Occipital lobe (tissue), 3 donors: ENCODE results near the gene ZNF837. TPM values are rescaled to one million over a fixed set of nuclear protein-coding genes. Genes with fewer than 3 reads are reported as not detected.

Experiments
- DNase-seq: peaks from one replicate; lab custom pipeline; 2025; lab: John Stamatoyannopoulos, UW
- small RNA-seq: library from RNA; depleted of rRNA; stranded (forward); fragments of <200 nt; gene quantifications from one replicate; pipeline ENCODE3, GENCODE V24; 2014
- total RNA-seq: library from RNA; depleted of rRNA; stranded (reverse); fragments of >200 nt; gene quantifications from one replicate; pipeline ENCODE4 v1.2.3, GENCODE V29; 2014

The ZNF837 gene
- total RNA-seq, 1 donor from 2014 or later: 0.94 TPM

DNA sequence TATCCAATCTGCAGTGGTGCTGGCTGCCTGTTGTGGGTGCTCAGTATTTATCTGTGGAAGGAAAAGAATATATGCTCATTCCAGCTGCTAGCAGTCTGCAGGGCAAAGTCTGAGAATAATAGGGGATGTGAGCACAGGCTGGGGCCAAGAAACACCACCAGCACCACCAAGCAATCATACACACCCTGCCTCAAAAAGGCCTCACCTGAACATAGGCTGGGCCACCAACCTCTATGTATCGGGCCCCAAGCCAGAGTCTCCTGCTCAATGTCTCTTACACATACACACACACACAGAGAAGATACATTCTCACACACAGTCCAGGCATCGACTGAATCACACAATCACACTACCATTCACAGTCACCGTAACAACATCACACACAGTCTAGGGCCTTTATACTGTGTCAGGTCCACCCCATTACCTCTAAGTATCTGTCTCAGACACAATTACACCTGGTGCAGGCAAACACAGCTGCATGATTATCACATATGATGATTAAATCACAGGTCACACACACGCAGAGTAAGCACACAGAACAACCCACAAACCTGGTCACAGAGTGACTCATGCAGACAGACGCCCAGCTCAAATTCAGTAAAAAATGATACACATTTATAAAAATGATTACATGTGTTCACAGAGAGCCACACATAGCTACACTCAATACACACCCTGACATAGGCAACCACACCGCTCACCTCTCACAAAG, 55.4 kb downstream of the ZNF837 start:
- DNase-seq: no peak

GRCh38 chr19:58319241-58319640, 61.6 kb downstream of the ZNF837 start:
- no peak for DNase-seq

DNA sequence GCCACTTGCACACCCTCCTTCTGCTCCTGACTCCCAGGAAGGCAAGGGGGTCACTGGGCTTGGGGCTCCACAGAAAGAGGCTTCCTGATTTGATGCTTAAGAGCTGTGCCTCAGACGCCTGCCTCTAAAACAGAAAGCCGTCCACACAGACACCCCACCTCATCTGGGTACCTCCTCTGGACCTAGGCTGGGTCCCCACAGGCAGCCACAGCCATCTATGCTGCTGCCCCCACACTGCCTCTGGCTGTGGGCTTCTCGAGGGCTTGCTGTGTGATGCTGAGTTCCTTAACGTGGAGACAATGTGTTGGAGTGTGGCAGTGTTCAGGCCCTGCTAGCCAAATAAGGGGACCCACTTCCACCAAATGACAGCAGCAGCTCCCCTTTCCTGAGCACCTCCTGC, 62.5 kb downstream of the ZNF837 start:
- no peak for DNase-seq

Small RNA genes within 50 kb of the gene (small RNA-seq; reads per million reads assigned to genes)
- gene MIR4754 (not detected), gene MIR6806 (0.26 reads per million), gene RNA5SP473 (not detected)

Other genes starting within 250 kb of the ZNF837 start
- gene ZNF329, start 230.2 kb downstream of the ZNF837 start, total RNA-seq: 28.4 TPM
- 25.1 TPM for gene ZNF274, start 198.0 kb downstream of the ZNF837 start, total RNA-seq
- 63.8 TPM for gene ZNF544, start 152.1 kb downstream of the ZNF837 start, total RNA-seq
- gene ZNF8, start 102.1 kb downstream of the ZNF837 start, total RNA-seq: 17.2 TPM
- gene ERVK3-1, start 75.7 kb downstream of the ZNF837 start, total RNA-seq: 20.6 TPM
- gene ZSCAN22, start 54.0 kb downstream of the ZNF837 start, total RNA-seq: 3.0 TPM
- 0.94 TPM for gene A1BG, start 27.5 kb downstream of the ZNF837 start, total RNA-seq
- 5.9 TPM for gene ZNF497, start 18.3 kb downstream of the ZNF837 start, total RNA-seq
- 1,568 TPM for gene RPS5, start 6.2 kb upstream of the ZNF837 start, total RNA-seq
- not detected for gene RNF225, start 14.6 kb upstream of the ZNF837 start, total RNA-seq
- 14.3 TPM for gene ZNF584, start 27.6 kb upstream of the ZNF837 start, total RNA-seq
- gene ZNF132, start 59.1 kb upstream of the ZNF837 start, total RNA-seq: 21.7 TPM
- 18.2 TPM for gene ZNF324B, start 70.6 kb upstream of the ZNF837 start, total RNA-seq
- gene ZNF324, start 86.0 kb upstream of the ZNF837 start, total RNA-seq: 22.9 TPM
- 7.5 TPM for gene ZNF446, start 95.3 kb upstream of the ZNF837 start, total RNA-seq
- 4.1 TPM for gene SLC27A5, start 131.0 kb upstream of the ZNF837 start, total RNA-seq
- 5.0 TPM for gene ZBTB45, start 138.8 kb upstream of the ZNF837 start, total RNA-seq
- 276 TPM for gene TRIM28, start 163.0 kb upstream of the ZNF837 start, total RNA-seq
- gene CHMP2A, start 174.1 kb upstream of the ZNF837 start, total RNA-seq: 47.7 TPM
- gene UBE2M, start 177.6 kb upstream of the ZNF837 start, total RNA-seq: 45.5 TPM
- 13.1 TPM for gene MZF1, start 192.3 kb upstream of the ZNF837 start, total RNA-seq